T-helper 1 cell treated with Interleukin-12 subunit alpha and Interleukin-12 subunit beta and Interleukin-4 antibody, amounts not matched to agents 30 μg/mL and 1 μg/mL, for 36 hours (primary cell): ENCODE results near the gene AP2S1.
"Not testable (repeated sequence)": the region's sequence is repeated elsewhere in the genome, so short reads cannot be mapped to it uniquely, and the experiment has no call there.

Experiments
- H3K27ac Mint-ChIP-seq: one replicate; pipeline ENCODE4 v1.8.0; 2021; ENCODE audit warnings: mild to moderate bottlenecking, mixed read lengths
- H3K27me3 Mint-ChIP-seq: one replicate; pipeline ENCODE4 v1.8.0; 2021; ENCODE audit warnings: low read depth, mixed read lengths
- H3K36me3 Mint-ChIP-seq: one replicate; pipeline ENCODE4 v1.8.0; 2021; ENCODE audit warnings: low read depth, mixed read lengths
- H3K4me1 Mint-ChIP-seq: one replicate; pipeline ENCODE4 v1.8.0; 2021; ENCODE audit warnings: low read depth, mixed read lengths
- H3K4me3 Mint-ChIP-seq: one replicate; pipeline ENCODE4 v1.8.0; 2021; ENCODE audit warnings: mild to moderate bottlenecking, moderate library complexity, mixed read lengths
- H3K9me3 Mint-ChIP-seq: one replicate; pipeline ENCODE4 v1.8.0; 2021; ENCODE audit warnings: mixed read lengths

The AP2S1 gene

DNA sequence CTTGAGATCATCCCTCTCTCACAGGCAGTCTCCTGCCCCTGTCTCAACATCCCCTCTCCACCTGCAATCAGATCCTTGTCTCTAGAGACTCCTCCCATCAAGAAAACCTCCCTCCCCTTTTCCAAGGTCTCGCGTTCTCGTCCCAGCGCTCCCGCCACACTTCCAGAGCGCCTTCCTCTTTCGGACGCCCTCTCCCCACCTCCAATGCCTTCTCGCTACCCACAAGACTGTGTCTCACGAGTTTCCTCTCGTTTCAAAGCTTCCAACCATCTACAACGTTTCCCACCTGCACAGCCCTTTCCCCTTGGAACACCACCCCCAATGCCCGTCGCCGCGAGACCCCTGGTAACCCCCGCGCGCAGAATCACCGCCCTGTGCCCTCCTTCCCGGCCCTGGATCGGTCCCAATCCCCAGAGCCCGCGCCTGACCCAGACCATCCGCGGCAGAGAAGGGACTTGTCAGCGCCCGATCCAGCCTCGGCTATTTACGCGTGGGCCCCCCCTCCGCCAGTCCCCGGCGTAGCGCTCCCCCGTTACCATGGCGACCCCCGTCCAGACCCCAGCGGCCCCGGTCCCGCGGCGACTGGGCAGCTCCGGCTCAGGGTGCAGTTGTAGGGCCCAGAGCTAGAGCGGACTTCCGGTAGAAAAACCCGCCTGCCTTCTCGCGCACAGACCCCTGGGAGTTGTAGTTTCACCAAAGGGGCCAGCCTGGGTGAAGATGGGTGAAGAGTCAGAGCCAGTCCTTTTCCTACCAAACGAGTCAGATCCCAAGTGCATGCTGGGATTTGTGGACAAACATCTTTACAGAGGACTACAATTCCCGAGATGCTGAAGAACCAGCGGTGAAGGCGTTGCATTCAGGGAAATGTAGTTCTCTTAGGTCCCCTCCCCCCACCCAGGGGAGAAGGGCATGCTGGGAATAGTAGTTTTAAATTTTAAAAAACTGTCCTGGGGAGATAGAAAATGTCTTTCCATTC is at the start of gene AP2S1:
TSS of gene AP2S1 (minus strand) at position 619 of the 976 bp plus-strand sequence. CDS start at position 539, 80 bp downstream.
- H3K4me3 Mint-ChIP-seq, result peak within 1 kb of the TSS; percentile 98
- H3K27me3 Mint-ChIP-seq, result peaks cover 4% of the 10 kb centered on the region
- H3K27ac Mint-ChIP-seq, result peak within 1 kb of the TSS; percentile 79
- H3K9me3 Mint-ChIP-seq, result no peaks in the 10 kb centered on the region
- H3K36me3 Mint-ChIP-seq, result peaks cover 6% of the 10 kb centered on the region
- peaks cover 19% of the 10 kb centered on the region for H3K4me1 Mint-ChIP-seq

DNA sequence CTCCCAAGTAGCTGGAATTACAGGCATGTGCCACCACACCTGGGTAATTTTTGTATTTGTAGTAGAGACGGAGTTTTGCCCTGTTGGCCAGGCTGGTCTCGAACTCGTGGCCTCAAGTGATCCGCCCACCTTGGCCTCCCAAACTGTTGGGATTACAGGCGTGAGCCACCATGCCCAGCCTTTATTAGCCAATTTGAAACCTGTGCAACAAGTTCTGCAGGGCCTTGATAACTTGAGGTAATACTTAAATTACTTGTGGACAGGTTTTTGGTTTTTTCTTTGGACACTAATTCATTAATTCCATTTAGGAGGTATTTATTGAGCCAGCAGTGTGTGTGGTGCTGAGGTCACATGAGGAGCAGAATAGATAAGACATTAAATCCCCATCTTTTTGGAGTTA is 49.7 kb upstream of the AP2S1 start:
- peaks cover 17% of the 10 kb centered on the region for H3K4me1 Mint-ChIP-seq
- no peaks in the 10 kb centered on the region for H3K27me3 Mint-ChIP-seq
- H3K9me3 Mint-ChIP-seq, result no peaks in the 10 kb centered on the region
- H3K4me3 Mint-ChIP-seq, result no peak overlapping the region
- H3K27ac Mint-ChIP-seq, result no peak overlapping the region
- H3K36me3 Mint-ChIP-seq, result peaks cover 3% of the 10 kb centered on the region

DNA sequence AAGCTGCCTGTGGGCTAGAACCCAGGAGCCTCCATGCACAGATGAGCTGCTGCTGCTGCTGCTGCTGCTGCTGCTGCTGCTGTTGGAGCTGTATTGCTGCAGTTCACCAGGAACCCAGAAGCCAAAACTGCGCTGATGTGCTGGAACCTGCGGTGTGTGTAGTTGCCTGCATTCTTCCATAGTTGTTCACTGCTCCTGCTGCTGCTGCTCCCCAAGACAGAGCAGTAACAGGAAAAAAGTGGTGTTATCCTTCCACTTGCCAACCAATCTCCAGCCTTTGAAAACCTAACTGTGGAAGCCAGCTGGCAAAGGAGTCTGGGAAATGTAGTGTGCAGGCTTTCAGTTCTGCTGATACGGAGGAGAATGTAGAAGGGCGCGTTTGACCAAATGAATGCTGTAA is 48.1 kb upstream of the AP2S1 start:
- H3K4me3 Mint-ChIP-seq, result no peak overlapping the region
- peaks cover 19% of the 10 kb centered on the region for H3K4me1 Mint-ChIP-seq
- no peak overlapping the region for H3K27ac Mint-ChIP-seq

DNA sequence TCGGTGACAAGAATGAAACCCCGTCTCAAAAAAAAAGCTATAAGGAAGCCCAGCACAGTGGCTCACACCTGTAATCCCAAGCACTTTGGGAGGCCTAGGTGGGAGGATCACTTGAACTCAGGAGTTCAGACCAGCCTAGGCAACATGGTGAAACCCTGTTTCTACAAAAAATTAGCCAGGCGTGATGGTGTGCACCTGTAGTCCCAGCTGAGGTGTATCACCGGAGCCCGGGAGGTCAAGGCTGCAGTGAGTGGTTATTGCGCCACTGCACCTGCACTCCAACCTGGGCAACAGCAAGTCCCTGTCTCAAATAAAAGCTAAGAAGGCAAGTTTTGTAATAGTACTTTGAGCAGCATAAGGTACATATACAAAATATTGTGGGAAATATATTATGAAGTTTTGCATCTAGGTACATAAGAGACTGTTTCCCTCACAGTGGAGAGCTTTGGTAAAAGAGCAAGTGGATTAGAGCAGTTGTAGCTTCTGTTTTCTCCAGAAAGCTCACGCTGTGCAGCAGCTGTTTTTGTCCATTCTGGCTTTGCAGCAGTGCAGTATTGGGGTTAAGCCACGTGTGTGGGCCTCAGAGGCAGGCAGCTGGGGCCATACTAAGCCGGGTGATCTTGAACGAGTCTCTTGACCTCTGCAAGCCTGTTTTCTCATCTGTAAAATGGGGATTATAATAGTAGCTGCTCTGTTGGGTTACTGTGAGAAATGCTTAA is 45.6 kb upstream of the AP2S1 start:
- peaks cover 22% of the 10 kb centered on the region for H3K4me1 Mint-ChIP-seq
- no peaks in the 10 kb centered on the region for H3K9me3 Mint-ChIP-seq
- no peak overlapping the region for H3K4me3 Mint-ChIP-seq
- peaks cover 3% of the 10 kb centered on the region for H3K36me3 Mint-ChIP-seq
- H3K27me3 Mint-ChIP-seq, result no peaks in the 10 kb centered on the region
- H3K27ac Mint-ChIP-seq, result no peak overlapping the region

More for the DNA sequence above, 48.1 kb upstream of the AP2S1 start:
- peaks cover 3% of the 10 kb centered on the region for H3K36me3 Mint-ChIP-seq
- H3K9me3 Mint-ChIP-seq, result no peaks in the 10 kb centered on the region
- no peaks in the 10 kb centered on the region for H3K27me3 Mint-ChIP-seq

DNA sequence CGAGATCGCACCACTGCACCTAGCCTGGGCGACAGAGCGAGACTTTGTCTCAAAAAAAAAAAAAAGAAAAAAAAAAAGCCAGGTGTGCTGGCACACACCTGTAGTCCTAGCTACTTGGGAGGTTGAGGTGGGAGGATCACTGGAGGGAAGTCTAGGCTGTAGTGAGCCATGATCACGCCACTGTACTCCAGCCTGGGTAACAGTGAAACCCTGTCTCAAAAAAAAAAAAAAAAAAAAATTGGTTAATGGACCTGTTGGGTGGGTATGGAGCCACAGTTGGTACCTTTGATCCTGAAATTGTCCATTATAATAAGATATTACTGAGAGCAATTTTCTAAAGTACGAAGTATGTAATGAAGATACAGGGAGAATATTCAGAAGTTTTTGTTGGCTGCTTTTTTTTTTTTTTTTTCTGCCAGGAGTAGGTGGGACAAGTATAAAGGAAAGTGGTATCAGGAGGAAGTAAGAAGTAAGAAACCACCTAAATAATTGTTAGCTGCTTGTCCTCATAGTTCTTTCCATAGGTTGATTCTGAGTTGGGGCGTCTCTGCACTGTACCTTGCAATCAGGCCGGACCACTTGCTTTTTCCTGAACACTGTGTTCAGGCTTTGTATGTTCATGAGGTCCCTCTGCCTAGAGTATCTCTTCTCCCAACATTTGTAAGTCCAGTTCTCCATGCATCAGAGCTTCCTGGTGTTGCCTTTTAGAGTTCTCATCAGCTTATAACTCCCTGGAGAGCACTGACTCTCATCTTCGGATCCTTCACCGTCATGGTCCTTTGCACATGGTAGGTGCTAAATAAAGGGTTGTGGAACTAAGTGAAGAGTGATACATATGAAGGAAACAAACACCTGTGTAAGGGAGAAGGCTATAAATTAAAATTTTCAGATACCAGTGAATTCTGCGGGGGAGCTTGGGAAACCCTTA is 41.9 kb upstream of the AP2S1 start:
- Mint-ChIP-seq H3K27me3 (no peaks in the 10 kb centered on the region), H3K4me1 (peaks cover 17% of the 10 kb centered on the region), H3K4me3 (no peak overlapping the region), H3K36me3 (no peaks in the 10 kb centered on the region), H3K27ac (no peak overlapping the region), H3K9me3 (no peaks in the 10 kb centered on the region)

DNA sequence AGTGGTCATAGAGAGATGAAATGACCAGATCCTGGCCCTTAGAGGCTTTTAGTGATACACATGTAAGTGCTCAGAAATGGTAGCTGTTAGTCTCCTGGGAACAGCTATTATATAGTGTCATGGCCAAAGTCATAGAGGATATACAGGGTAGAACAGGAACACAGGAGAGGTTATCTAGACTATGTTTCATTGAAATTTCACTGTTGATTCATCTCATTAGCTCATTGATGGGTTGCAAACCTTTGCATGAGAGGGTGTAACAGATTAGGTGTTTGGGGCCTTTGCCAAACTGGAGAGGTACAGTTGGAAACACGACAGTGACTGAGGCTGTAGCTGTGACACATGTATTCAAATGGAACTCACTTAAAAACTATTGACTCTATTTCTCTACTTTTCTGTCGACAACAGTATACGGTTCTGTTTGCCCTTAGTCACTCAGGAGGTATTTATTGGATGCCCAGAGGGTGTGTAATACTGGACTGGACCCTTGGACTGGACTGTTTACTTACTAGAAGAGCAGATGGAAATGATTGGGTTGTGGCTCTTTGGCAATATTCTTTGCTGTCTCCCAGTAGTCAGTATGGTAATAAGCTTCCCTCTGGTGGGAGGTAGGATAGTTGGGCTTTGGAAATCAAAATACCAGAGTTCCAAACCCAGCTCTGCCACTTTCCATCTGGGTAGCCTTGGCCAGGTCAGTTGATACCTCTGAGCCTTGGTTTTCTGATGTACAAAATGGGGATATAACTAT is 40.0 kb upstream of the AP2S1 start:
- Mint-ChIP-seq H3K9me3 (no peaks in the 10 kb centered on the region), H3K4me1 (peaks cover 20% of the 10 kb centered on the region), H3K4me3 (no peak overlapping the region), H3K36me3 (no peaks in the 10 kb centered on the region), H3K27ac (no peak overlapping the region), H3K27me3 (no peaks in the 10 kb centered on the region)

DNA sequence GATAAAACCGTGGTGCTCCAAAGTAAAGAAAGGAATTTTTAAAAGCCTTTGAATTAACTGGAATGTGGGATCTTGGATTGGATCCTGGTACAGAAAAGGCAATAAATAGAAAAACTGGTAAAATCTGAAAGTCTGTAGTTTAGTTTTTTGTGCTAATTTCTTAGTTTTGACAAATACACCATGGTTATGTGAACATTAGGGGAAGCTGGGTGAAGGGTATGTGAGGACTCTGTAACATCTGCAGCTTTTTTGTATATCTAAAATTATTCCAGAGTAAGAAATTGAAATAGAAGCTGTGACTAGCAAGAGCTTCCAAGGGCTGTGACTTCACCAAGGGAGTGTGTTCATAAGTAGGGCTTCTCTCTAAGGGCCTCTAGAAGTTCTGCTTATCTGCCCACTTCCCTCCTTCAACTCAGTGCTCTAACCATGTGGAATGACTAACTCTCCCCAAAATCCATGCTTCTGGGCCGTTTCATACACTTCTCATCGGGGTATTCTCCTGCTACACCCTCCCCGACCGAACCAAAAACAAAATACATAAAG is 36.7 kb upstream of the AP2S1 start:
- Mint-ChIP-seq H3K4me3 (no peak overlapping the region), H3K9me3 (no peaks in the 10 kb centered on the region), H3K36me3 (no peaks in the 10 kb centered on the region), H3K27ac (no peak overlapping the region), H3K4me1 (peaks cover 13% of the 10 kb centered on the region), H3K27me3 (no peaks in the 10 kb centered on the region)

DNA sequence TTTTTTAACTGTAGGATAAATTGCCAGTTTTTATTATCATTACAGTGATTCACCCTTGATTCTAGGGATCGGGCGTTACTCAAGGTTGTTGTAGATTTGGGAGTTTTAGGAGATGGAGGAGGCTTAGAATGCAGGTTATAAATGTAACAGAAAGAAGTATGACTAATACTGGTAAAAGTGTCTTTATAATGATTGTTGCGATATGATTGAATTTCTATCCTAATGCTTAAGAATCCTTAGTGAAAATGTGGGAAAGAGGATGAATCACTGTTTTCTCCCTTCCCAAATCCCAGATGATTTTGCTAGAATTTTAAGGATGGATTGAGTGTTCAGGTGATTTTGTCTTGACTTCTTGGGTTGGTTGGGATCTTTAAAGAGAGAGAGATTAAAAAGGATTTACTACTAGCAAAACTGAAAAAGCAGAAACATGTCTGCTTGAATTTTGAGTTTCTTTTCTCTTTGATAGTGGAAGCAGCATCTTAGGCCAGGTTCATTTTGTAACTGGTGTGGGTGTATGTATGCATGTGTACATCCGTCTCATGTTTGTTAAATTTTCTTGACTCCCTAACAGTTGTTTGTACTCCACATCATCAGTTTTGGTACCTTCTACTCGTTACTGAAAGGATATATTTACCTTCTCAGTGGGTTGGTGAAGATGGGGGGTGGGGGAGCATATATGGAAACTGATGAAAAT is 36.0 kb upstream of the AP2S1 start:
- Mint-ChIP-seq H3K4me1 (peaks cover 13% of the 10 kb centered on the region), H3K9me3 (no peaks in the 10 kb centered on the region), H3K36me3 (no peaks in the 10 kb centered on the region), H3K27me3 (no peaks in the 10 kb centered on the region), H3K27ac (no peak overlapping the region), H3K4me3 (no peak overlapping the region)

DNA sequence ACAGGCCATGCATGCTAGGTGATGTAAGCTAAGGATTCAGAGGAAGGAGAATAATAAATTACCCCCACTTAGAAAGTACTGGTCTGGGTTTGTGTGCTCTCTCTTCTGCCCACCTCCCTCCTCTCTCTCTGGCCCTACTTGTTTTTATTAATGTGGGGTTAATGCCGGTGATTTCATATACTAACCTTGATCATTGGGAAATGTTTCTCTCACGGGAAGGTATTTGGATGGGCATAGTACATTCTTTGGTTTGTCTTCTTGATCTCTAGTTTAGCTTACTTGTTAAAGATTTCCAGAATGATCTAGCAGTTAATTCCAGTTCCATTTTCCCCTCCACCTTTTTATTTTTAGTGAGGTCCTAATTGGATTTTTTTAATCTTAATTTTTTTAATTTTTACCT is 34.8 kb upstream of the AP2S1 start:
- peaks cover 13% of the 10 kb centered on the region for H3K4me1 Mint-ChIP-seq
- H3K27ac Mint-ChIP-seq, result no peak overlapping the region
- no peaks in the 10 kb centered on the region for H3K36me3 Mint-ChIP-seq
- no peaks in the 10 kb centered on the region for H3K27me3 Mint-ChIP-seq
- H3K4me3 Mint-ChIP-seq, result no peak overlapping the region
- H3K9me3 Mint-ChIP-seq, result no peaks in the 10 kb centered on the region

DNA sequence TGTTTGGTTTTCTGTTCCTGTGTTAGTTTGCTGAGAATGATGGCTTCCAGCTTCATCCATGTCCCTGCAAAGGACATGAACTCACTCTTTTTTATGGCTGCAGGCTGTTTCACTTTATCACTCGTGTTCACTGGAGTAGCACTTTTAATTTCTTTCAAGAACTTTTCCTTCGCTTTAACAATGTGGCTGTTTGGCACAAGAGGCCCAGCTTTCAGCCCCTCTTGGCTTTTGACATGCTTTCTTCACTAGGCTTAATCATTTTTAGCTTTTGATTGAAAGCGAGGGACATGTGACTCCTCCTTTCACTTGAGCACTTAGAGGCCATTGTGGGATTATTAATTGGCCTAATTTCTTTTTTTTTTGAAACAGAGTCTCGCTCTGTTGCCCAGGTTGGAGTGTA is 32.1 kb upstream of the AP2S1 start:
- H3K36me3 Mint-ChIP-seq, H3K4me3 Mint-ChIP-seq, H3K27me3 Mint-ChIP-seq, H3K27ac Mint-ChIP-seq, H3K9me3 Mint-ChIP-seq: not testable (repeated sequence)
- peaks cover 12% of the 10 kb centered on the region for H3K4me1 Mint-ChIP-seq

DNA sequence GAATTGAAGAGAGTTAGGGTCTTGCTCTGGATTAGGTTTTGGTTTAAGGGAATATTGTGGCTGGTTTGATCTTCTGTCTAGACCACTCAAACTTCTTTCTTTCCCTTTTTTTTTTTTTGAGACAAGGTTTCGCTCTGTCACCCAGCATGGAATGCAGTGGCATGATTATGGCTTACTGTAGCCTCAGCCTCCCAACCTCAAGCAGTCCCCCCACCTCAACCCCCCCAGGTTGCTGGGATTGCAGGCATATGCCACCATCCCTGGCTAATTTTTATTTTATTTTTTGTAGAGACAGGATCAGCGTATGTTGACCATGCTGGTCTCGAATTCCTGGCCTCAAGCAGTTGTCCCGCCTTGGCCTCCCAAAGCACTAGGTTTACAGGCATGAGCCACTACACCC is 31.4 kb upstream of the AP2S1 start:
- Mint-ChIP-seq H3K9me3 (no peaks in the 10 kb centered on the region), H3K27me3 (no peaks in the 10 kb centered on the region), H3K27ac (no peak overlapping the region), H3K4me3 (no peak overlapping the region), H3K4me1 (peaks cover 9% of the 10 kb centered on the region), H3K36me3 (no peaks in the 10 kb centered on the region)

DNA sequence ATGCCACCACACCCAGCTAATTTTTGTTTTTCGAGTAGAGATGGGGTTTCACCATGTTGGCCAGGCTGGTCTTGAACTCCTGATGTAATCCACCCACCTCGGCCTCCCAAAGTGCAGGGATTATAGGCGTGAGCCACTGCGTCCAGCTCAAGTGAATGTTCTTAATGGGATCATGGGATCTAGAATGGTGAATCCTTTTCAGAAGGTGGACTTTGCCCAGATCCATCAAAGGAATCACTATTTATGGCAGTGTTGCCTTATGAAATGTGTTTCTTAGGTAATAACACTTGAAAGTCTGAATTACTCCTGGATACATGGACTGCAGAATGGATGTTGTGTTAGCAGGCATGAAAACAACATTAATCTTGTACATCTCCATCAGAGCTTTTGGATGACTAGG is 30.4 kb upstream of the AP2S1 start:
- no peaks in the 10 kb centered on the region for H3K36me3 Mint-ChIP-seq
- peaks cover 2% of the 10 kb centered on the region for H3K4me1 Mint-ChIP-seq
- no peak overlapping the region for H3K4me3 Mint-ChIP-seq
- H3K27ac Mint-ChIP-seq, result no peak overlapping the region
- no peaks in the 10 kb centered on the region for H3K27me3 Mint-ChIP-seq
- H3K9me3 Mint-ChIP-seq, result no peaks in the 10 kb centered on the region

DNA sequence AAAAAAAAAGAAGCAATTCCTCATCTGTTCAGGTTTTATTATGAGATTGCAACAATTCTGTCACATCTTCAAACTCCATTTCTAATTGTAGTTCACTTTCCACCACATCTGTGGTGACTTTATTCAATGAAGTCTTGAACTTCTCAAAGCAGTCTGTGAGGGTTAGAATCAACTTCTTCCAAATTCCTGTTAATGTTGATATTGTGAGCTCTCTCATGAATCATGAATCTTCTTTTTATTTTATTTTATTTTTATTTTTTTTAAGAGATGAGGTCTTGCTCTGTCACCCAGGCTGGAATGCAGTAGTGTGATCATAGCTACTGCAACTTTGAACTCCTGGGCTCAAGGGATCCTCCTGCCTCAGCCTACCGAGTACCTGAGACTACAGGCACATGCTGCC is 29.8 kb upstream of the AP2S1 start:
- Mint-ChIP-seq H3K4me3 (no peak overlapping the region), H3K36me3 (peaks cover 2% of the 10 kb centered on the region), H3K27ac (no peak overlapping the region), H3K4me1 (peaks cover 2% of the 10 kb centered on the region), H3K9me3 (no peaks in the 10 kb centered on the region), H3K27me3 (no peaks in the 10 kb centered on the region)
